ACHN (cell line): Measurements from ENCODE around the gene DLGAP4.

Source experiments
- DNase-seq: peaks from one replicate; pipeline ENCODE4 v3.0.0-alpha.2; 2015
- in situ Hi-C: cut with HindIII; loops from 2 replicates; pipeline ENCODE4 v1.10.0; 2017; ENCODE audit warnings: low sequenced_read_pairs, low pct_ligation_motif_present, low pct_unique_long_range_greater_than_20kb

The DLGAP4 gene

GRCh38 chr20:36317675-36318074 lies 11.5 kb downstream of the DLGAP4 start:
- no peak for DNase-seq
- in situ Hi-C loops, result no loop called here

GRCh38 chr20:36318166-36318565 lies 12.0 kb downstream of the DLGAP4 start:
- no peak for DNase-seq
- in situ Hi-C loops, result no loop called here

- no peak for DNase-seq
- in situ Hi-C loops, result no loop called here
Measured at GRCh38 chr20:36319356-36320260, 13.5 kb downstream of the DLGAP4 start.

- DNase-seq, result no peak
- in situ Hi-C loops, result no loop called here
Measured at GRCh38 chr20:36320261-36320897, 14.2 kb downstream of the DLGAP4 start.

GRCh38 chr20:36320898-36321695 lies 15.0 kb downstream of the DLGAP4 start:
- in situ Hi-C loops, result no loop called here

GRCh38 chr20:36322131-36322530 lies 16.0 kb downstream of the DLGAP4 start:
- no peak for DNase-seq
- in situ Hi-C loops, result no loop called here

More at GRCh38 chr20:36320898-36321695, 15.0 kb downstream of the DLGAP4 start:
- no peak for DNase-seq

- in situ Hi-C loops, result no loop called here
- DNase-seq, result no peak
Measured at GRCh38 chr20:36330091-36330490, 24.0 kb downstream of the DLGAP4 start.

GRCh38 chr20:36331209-36331608 lies 25.1 kb downstream of the DLGAP4 start:
- in situ Hi-C loops, result no loop called here
- no peak for DNase-seq

- in situ Hi-C loops, result no loop called here
- DNase-seq, result no peak
Measured at GRCh38 chr20:36333841-36334240, 27.7 kb downstream of the DLGAP4 start.

- DNase-seq, result no peak
- in situ Hi-C loops, result no loop called here
Measured at GRCh38 chr20:36334281-36335205, 28.4 kb downstream of the DLGAP4 start.

GRCh38 chr20:36335206-36335870 lies 29.2 kb downstream of the DLGAP4 start:
- no peak for DNase-seq
- in situ Hi-C loops, result no loop called here

- in situ Hi-C loops, result no loop called here
- DNase-seq, result no peak
Measured at GRCh38 chr20:36336204-36336603, 30.1 kb downstream of the DLGAP4 start.

- in situ Hi-C loops, result no loop called here
- DNase-seq, result no peak
Measured at GRCh38 chr20:36336954-36337704, 31.0 kb downstream of the DLGAP4 start.

- in situ Hi-C loops, result no loop called here
- no peak for DNase-seq
Measured at GRCh38 chr20:36337886-36338285, 31.7 kb downstream of the DLGAP4 start.

- DNase-seq, result no peak
- in situ Hi-C loops, result no loop called here
Measured at GRCh38 chr20:36339646-36340592, 33.8 kb downstream of the DLGAP4 start.

- in situ Hi-C loops, result no loop called here
- no peak for DNase-seq
Measured at GRCh38 chr20:36340593-36340990, 34.5 kb downstream of the DLGAP4 start.
